Medulla oblongata (tissue), 1 donor: ENCODE measurements around the gene NCR1.
"Not testable (repeated sequence)": the region's sequence is repeated elsewhere in the genome, so short reads cannot be mapped to it uniquely, and the experiment has no call there.

ENCODE experiments used
- DNase-seq: peaks from one replicate; pipeline ENCODE4 v3.0.0-alpha.2; 2015; ENCODE audit errors: extremely low spot score

The NCR1 gene

GRCh38 chr19:54905803-54906511, at the start of gene NCR1:
Gene NCR1, plus strand, starts transcription at chr19:54906148. Its CDS starts 40 bp downstream, at chr19:54906188.
- DNase-seq = no peak

GRCh38 chr19:54858476-54858875, 47.5 kb upstream of the NCR1 start:
- not testable (repeated sequence) for DNase-seq

GRCh38 chr19:54859421-54859820, 46.5 kb upstream of the NCR1 start:
- DNase-seq = not testable (repeated sequence)

- DNase-seq = not testable (repeated sequence)
Measured at GRCh38 chr19:54863459-54863858, 42.5 kb upstream of the NCR1 start.

GRCh38 chr19:54871696-54872095, 34.3 kb upstream of the NCR1 start:
- no peak for DNase-seq

- DNase-seq = no peak
Measured at GRCh38 chr19:54873990-54874389, 32.0 kb upstream of the NCR1 start, which contains the start of gene FCAR. Gene FCAR, plus strand, starts transcription at chr19:54874235. Its CDS starts 55 bp downstream, at chr19:54874290.

- DNase-seq = peak; percentile 65
Measured at GRCh38 chr19:54875506-54875905, 30.4 kb upstream of the NCR1 start.

- peak; percentile 14 for DNase-seq
Measured at GRCh38 chr19:54877471-54877870, 28.5 kb upstream of the NCR1 start.

GRCh38 chr19:54881884-54882283, 24.1 kb upstream of the NCR1 start:
- DNase-seq = no peak

GRCh38 chr19:54882758-54883157, 23.2 kb upstream of the NCR1 start:
- DNase-seq = peak; percentile 11

GRCh38 chr19:54883228-54883627, 22.7 kb upstream of the NCR1 start:
- DNase-seq = no peak

GRCh38 chr19:54888239-54888638, 17.7 kb upstream of the NCR1 start:
- peak; percentile 46 for DNase-seq

GRCh38 chr19:54889566-54889965, 16.4 kb upstream of the NCR1 start:
- DNase-seq = no peak

- no peak for DNase-seq
Measured at GRCh38 chr19:54893406-54893805, 12.5 kb upstream of the NCR1 start.

GRCh38 chr19:54894106-54894505, 11.8 kb upstream of the NCR1 start:
- not testable (repeated sequence) for DNase-seq

- no peak for DNase-seq
Measured at GRCh38 chr19:54896036-54896435, 9.9 kb upstream of the NCR1 start.

- DNase-seq = not testable (repeated sequence)
Measured at GRCh38 chr19:54898685-54899084, 7.3 kb upstream of the NCR1 start.

GRCh38 chr19:54899646-54900045, 6.3 kb upstream of the NCR1 start:
- not testable (repeated sequence) for DNase-seq

GRCh38 chr19:54901153-54901552, 4.8 kb upstream of the NCR1 start:
- not testable (repeated sequence) for DNase-seq

GRCh38 chr19:54902061-54902460, 3.9 kb upstream of the NCR1 start:
- DNase-seq = no peak

- no peak for DNase-seq
Measured at GRCh38 chr19:54903303-54903702, 2.6 kb upstream of the NCR1 start.

GRCh38 chr19:54904261-54904660, 1.7 kb upstream of the NCR1 start:
- DNase-seq = not testable (repeated sequence)

GRCh38 chr19:54905421-54905802, 536 bp upstream of the NCR1 start:
- DNase-seq = no peak

- DNase-seq = no peak
Measured at GRCh38 chr19:54906819-54907218, 871 bp downstream of the NCR1 start.
